ENCODE data around the gene ITPKB.

ITPKB gene

DNA sequence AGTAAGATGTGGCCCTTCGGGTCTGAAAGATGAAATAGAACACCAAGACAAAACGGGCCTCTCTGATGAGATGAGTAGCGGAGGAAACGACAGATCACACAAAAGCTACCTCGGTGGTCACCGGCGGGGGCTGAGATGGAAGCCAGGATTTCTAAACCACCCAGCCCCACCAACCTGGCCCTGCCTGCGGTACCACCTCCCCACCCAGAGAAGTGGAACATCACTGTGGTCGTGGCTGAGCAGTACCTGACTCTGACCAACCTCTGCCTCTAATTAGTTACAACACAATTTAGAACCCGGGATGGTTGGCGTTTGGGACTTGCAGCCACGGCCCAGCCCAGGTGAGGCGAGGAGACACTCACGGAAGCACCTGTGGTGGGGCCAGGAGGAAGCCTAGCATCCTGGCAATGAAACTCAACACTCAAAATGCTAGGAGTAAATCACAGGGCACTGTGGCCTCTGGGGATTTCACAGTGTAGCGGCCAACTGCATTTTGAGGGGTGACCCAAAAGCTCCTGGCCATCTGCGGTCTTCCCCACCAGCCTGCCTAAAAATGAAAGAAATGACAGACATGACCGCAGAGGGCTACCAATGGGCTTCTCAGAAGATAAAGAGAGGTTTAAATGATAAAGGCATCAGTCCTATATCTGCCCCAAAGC is 73.4 kb downstream of the ITPKB start:
- DNase-seq (ENCODE audit: low read depth, low spot score) = no peak

DNA sequence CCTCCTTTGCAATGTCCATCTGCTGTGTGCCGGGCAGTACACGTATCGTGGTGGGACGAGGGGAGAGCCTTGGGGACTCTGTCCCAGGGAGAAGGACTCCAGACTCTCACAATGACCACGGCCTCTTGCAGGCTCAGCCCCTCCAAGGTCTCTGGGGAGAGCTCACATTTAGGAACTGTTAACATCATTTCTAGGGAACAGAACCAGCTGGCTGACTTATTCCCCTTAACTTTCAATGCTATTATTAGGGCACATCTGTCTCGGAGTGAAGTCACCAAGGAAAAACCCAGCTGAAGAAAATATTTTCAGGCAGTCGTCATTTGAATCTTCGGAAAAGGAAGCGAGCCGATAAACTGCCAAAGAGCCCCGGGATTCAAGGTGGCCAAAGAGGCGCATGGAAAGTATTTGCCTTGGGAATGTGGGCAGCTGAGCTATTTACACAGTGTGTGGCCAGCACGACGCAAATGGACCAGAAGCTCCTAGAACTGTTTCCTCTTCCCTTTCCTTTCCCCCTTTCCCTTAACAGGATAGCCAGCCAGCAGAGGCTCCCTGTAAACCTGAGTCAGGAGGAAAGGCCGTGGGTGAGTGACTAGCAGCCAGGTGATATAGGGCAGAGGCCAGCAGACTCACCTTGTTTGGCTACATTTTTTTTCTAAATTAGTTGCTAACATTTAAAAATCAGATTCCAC is 74.5 kb downstream of the ITPKB start:
- DNase-seq (ENCODE audit: low read depth, low spot score) = no peak

DNA sequence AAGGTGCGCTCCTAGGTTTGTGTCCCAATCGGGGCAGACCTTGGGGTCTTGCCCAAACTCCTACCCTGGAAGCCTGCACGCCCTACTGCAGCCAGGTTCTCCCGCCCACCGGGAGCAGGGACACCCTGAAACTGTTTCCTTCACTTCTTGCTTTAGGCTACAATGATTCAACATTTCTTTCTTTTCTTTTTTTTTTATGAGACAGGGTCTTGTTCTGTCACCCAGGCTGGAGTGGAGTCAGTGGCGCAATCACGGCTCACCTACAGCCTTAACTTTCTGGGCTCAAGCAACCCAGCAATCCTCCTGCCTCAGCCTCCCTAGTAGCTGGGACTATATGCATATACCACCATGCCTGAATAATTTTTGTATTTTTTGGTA is 75.8 kb downstream of the ITPKB start:
- DNase-seq (ENCODE audit: low read depth, low spot score) = no peak

DNA sequence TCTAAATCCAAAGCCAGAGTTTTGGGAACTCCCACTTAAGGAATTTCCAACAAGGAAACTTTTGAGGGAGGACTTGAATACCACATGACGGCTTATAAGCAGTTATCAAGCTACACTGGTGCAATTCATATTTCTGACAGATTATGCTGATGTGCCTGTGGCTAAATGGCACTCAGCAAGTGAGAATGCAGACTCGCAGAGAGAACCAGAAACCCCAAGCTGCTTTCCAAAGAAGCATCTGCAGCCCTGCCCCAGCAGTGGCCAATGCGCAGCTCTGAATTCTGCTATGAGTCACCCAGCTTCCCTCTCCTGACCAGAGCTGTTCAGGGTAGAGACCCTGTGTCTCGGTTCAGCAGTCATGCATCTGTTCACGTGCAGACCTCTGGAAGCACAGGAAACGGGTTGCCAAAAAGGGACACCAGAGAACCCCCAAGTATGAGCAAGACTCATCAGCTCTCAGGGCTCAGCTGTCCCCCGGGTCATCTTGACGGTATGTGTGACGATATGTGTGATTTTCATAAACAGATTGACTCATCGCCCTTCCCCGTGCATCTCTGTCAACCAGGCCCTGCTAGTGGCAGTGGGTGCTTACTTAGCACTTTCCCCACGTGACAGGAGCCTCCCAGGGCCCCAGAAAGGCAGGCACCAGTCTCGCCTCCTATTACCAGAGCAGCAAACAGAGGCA is 76.3 kb downstream of the ITPKB start:
- no peak for DNase-seq (ENCODE audit: low read depth, low spot score)

DNA sequence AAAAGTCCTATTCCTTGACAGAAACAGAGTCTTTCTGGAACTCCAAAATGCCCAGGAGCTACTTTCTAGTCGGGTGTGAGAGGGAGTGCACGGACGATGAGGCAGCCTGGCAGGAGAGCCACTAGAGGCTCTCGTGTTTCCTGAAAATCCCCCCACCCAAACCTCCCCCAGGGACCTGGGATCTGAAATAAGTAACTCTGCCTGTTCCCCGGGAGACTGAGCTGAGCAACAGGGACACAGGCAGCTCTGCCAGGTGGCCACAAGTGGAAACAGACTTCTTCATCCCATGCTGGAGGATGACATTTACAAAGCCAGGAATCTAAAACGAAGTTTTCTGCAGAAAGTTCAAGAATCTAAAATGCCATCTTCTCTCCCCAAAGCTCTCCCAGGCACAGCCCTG is 77.1 kb downstream of the ITPKB start:
- no peak for DNase-seq (ENCODE audit: low read depth, low spot score)

DNA sequence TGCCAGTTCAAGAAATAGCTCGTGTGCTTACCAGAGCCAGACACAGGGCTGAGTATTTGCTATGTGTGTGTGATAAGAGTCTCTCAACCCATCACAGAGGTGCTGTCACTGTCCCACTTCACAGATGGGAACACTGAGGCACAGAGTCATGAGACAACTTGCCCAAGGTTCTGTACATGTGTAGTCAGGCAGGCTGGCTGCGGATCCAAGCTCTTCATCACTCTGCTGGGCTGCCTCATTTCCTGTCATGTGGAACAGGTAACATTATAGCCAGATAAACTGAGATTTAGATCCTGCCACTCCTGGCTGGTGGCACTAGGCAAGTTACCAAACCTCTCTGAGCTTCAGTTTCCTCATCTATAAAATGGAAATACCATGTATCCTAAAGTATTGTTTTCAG is 77.8 kb downstream of the ITPKB start:
- DNase-seq (ENCODE audit: low read depth, low spot score) = no peak

DNA sequence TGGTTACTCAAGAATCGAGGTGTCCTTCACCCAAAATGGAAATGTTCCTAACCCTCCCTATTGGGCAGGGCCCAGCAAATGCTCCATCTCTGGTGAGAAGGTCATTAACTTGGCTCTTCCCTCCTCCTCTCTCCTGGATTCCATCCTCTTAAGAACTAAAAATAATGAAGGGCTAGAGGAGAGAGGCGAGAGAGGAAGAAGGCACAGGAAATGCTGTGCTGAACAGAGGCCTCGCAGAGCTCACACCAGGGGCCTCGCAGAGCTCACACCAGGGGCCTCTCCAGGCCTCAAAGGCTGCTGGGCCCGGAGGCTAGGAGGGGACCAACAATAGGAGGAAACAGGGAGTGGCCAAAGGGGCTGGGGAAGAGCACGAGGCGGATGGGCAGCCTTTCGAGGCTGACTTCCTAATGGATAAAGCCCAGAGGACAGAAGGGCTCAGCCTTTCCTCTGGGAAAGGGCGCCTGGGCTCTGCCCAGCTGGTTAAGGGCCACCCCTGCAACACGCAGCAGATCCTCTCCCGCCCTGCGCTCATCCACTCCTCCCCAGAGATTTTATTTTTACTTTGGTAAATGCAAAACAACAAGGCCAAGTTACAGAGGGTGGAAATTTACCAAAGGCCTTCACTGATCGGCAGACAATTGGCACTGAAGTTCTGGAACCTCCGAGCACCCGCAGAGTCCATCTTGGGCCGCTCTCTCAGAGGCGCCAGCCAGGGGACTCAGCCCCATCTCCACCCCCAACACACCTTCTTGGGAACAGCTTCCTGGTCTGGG is 78.5 kb downstream of the ITPKB start:
- DNase-seq (ENCODE audit: low read depth, low spot score) = no peak

DNA sequence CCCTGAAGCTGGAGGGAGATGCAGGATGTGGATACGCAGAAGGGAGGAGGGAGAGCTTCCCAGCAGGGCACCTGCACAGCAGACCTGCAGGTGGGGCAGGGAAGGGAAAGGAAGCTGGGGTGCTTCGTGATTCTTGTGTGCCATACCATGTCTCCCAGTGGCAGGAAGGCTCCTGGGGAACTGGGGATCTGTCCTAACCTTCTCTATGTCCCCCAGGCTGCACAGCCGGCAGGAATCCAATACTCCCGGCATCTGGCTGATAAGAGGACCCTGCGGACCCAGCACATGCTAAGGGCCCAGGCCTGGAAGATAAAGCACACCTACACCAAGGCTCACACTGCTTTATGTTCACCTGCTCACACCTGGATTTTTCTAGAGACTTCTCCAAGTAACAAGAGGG is 79.4 kb downstream of the ITPKB start:
- DNase-seq (ENCODE audit: low read depth, low spot score) = no peak

DNA sequence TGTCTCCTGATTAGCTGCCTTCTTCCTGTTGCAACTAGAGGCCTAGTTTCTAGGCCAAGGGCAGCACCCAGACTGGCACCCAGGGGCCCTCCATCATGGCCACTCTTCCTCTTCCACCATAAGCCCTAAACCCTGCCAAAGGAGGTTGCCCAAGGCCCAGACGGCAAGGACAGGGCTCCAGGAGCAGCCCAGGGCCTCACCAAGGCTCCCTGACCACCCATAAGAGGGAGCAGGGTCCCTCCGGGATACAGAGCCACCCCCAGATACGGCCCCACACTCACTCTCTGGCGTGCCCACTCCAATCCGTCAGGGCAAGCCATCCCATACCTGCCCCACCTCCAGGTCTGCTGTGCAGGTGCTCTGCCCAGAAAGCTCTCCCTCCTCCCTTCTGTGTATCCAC is 79.9 kb downstream of the ITPKB start:
- no peak for DNase-seq (ENCODE audit: low read depth, low spot score)

DNA sequence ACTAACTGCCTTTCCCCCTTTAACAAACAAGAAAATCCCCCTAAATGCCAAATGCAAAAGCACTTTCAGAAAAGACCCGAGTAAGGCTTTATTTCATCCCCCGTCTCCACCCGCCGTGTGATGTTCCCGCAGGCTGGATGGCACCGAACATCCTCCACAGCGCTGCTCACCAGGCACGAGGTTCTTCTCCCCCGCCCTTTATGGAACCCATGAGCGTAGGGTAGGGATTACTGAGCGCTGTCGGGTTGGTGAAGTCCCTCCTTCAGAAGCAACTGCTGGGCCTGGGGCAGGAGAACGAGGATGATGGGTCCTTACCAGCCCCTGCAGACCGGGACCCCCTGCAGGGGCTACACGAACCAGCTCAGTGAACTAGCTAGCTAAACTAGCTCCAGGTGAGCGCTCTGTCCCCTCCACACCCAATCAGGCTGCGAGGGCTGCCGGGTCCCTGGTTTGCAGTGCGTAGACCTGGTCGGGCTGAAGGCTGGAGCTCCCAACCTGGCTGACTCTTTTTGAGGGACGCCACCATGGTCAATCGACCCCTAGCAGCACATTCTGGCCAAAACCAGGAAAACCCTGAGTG is 80.4 kb downstream of the ITPKB start:
- no peak for DNase-seq (ENCODE audit: low read depth, low spot score)

DNA sequence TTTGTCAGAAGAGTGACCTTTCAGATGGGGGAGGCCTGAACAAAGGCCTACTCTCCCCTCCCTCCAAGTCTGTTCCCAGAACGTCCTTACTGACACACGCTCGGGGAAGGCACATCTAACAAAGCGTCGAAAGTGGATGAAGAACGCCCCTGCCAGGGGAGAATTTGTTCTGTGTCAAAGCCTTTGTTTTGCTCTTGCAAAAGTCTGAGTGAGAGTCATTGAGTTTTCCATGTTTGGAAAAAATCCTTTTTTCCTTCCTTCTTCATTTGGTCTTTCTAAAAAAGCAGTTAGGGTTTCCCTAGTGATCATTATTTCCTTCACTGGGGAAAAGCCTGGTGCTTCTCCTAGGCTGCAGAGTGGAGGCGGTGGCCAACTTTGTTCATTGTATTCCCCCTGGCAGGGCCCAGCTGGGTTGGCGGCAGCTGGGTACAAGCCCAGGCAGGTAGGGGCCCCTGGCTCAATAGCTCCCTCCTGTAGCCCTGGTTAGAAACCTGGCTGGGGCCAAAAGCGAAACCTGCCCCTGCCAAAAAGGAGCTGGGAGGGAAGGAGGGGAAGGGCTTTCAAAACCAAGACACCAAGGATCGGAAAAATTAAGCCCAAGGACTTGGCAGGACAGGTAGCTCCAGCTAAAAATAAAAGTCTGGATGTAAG is 81.1 kb downstream of the ITPKB start:
- DNase-seq (ENCODE audit: low read depth, low spot score) = no peak

DNA sequence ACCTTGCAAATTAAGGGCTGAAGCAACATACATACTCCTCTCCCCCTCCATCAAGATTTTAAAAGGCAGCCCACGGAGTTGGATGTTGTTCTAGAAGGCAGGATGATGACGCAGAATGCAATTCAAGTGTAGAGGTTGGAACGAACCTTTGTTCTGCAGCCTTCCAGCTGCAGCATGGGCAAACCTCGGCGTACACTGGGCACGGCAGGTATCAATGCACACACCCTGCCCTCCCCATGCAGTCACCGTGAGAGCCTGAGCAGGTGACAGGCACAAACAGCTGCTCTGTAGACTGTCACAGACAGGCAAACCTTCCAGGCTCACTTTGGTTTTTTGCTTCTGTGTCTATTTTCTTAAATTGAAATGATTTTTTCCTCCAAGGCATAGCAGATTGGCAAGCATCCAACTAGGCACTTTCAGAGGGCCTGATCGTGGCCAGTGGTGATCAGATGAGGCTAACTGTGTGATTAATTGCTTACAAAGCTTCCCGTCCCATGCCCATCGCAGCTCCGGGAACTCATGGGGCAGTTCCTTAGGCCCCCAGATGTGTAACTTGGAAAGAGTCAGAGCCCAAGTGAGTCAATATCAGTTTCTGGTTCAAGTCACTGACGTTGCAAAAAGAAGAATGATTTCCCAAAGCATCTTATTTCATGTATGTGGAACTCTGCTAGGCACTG is 82.3 kb downstream of the ITPKB start:
- DNase-seq (ENCODE audit: low read depth, low spot score) = no peak

DNA sequence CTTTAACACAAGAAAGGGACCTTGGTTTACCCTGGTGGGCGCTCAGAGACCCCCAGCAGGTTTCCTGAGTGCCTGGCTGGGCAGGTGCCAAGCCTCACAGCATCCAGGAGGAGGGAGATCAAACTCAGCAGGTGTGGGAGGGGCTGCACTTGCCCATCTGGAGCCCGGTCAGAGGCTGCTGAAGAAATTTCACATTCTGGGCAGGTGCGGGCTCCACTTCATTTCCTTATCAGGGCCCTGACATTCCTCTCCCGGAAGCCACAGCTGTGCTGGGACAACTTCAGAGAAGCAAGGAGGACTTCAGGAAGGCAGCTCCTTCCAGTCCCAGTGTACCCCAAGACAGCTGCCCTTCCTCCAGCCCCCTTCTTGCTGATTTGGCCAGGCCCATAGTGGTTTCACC is 82.9 kb downstream of the ITPKB start:
- DNase-seq (ENCODE audit: low read depth, low spot score) = no peak

DNA sequence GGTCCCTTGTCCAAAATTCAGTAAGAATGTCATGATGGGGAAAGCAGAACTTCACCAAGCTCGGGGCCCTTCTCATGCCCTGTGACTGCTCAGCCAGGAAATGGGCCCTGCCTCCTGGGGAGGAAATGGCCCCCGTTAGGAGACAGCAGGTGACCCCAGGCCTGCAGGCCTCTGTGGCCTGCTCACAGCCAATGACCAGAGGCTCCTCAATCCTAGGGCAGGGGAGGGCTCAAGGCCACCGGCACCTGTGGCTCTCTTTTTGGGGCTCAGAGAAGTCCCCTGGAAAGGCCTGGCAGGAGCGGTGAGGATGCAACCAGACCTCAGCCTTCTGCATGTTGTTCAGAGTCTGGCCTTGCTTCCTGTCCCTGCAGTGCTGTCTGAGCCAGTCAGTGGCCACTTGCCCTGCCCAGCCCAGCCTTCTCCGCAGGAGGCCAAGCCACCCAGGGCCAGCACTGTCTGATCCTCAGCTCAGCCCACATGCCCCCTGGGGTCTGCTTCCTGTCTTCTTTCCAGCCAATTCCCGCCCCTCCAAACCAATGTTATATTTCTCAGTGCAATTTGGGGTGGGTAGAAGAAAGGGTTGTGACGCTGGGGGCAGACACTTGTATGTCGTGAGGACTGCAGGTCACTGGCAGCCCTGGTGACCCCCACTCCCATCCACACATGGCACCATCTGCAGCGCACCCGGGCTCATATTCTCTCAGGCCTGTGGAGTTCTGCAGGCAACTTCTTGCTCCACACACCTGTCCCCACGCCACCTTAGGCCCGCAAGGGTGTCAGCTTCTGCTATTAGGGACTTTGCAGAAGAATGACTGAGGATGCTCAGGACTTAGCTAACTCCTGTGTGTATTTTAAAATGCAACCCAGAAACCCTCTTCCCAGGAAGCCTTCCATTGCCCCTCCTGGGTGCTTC is 83.6 kb downstream of the ITPKB start:
- DNase-seq (ENCODE audit: low read depth, low spot score) = no peak

DNA sequence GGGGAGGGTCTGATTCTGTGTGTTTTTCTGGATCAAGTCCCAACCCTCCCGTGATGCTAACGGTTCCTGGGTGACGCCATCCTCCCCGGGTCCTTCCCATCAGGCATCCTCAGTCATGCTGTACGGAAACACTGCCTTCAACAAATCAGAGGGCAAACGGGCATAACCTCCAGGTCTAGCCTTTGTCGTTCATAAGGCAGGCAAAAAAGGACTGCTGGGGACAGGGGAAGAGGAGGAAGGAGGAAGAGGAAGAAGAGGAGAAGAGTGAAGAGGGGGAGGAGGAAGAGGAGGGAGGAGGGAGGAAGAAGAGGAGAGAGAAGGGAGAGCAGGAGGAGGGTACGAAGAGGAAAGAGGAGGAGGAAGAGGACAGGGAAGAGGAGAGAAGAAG is 84.4 kb downstream of the ITPKB start:
- DNase-seq (ENCODE audit: low read depth, low spot score) = no peak

DNA sequence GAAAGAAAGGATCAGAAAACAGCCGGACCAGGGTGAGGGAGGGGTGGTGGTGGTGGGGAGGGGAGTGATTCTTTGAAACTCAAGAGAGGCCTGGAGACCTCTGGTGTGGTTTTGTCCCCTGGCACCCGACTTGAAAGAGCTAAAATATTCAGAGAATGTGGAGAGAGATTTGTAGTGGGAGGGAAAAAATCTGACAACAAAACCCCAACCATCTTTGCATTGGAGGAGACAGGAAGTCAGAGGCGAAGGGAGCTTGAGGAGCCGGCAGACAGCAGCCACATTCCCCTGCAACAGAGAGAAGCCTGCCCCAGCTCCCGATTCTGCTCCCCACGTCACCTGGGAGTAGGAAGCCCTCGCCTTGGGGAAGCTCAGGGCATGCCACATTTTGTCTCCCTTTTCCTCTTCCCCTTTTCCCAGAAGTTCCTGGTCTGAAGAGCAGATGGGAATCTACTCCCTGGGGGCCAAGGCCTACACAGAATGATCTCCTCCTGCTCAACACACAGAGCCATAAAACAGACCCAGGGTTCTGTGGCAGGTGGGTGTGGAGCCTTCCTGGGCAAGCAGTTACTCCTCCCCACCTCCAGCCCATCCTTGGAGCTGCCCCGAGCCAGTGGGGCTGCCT is 84.9 kb downstream of the ITPKB start:
- DNase-seq (ENCODE audit: low read depth, low spot score) = peak; percentile 83

DNA sequence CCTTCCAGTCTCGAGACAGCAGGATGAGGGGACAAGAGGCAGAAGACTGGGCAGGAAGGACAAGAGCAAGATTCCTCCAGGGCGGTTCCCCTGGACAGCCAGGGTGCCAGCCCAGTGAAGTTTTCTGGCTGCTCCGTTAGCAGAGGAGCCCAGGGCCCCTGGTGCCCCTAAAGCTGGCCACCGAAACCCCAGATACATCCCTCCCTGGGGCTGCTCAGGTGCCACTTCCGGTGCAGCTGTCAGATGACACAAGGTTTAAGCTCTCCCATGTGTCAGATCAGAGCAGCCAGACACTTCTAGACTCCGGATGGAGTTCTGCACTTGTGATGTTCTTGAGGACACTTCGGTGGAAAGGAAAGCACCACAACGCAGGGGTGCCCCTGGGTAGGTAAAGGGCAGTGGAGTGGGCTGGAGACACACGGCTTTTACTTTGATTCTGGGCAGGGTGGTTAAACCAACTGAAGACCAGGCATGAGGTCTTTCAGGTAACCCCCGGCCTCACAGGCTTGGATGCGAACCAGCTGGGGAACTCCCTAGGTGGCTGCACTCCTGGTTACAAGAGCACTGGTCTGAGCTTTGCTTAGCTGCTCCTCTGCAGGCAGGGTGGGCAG is 85.7 kb downstream of the ITPKB start:
- DNase-seq (ENCODE audit: low read depth, low spot score) = no peak

DNA sequence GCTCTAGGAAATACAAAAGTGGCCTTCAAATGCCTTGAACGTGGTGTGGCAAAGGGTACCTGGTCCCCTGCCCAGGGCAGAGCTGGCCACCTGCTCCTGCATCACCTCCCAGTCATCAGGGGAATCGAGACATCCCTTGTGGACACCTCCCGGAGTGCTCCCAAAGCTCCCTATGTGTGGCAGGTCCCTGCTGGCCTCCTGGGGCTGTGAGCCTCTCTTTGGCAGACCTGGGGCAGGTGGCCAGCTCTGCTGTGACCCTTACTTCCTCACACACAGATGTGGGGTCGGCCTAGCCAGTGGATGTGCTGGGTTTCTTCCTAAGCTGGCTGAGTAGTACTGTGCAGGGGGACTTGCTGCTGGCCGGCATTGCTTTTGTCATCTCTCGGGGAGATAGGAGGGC is 86.5 kb downstream of the ITPKB start:
- DNase-seq (ENCODE audit: low read depth, low spot score) = no peak

DNA sequence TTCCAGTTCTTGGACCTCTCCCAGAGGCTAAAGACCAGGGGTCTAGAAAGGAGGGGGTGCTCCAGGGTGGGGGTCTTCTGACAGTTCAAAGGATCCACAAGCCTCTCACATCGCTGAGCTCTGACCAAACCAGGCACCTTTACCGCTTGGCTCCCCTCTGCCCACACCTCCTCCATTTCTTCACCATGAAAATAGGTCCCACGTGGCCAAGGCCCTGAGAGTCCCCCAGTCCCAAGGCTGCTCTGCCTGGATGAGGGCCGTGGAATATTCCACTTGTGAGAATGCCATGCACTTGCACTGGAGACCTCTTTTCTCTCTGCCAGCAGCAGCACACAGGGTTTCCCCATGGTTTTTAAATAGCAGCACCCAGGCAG is 87.4 kb downstream of the ITPKB start:
- no peak for DNase-seq (ENCODE audit: low read depth, low spot score)
